DND-41 (cell line): Measurements from ENCODE around the gene SEPTIN10.
"Not testable (repeated sequence)": the region's sequence is repeated elsewhere in the genome, so short reads cannot be mapped to it uniquely, and the experiment has no call there.

ENCODE experiments used
- ATAC-seq: fragments of 200-7000 bp; cut with Tn5 transposase; 3 replicates; pipeline ENCODE4 v1.9.1; 2021; ENCODE audit warnings: low read depth; ENCODE audit not compliant: insufficient read depth
- DNase-seq: peaks from one replicate; pipeline ENCODE4 v3.0.0-alpha.2; 2020
- H2AFZ ChIP-seq: 2 replicates; pipeline ENCODE4 v1.6.0; 2012; ENCODE audit warnings: low read depth, low read length
- H3K27ac ChIP-seq: 2 replicates; pipeline ENCODE4 v1.5.1; 2012; ENCODE audit warnings: low read length, inconsistent platforms
- H3K27me3 ChIP-seq: fragments of 200-600 bp; sonication (generic); 2 replicates; pipeline ENCODE4 v1.6.0; 2012; ENCODE audit warnings: low read length, mild to moderate bottlenecking, inconsistent platforms; ENCODE audit not compliant: insufficient read depth, poor library complexity
- H3K36me3 ChIP-seq: 2 replicates; pipeline ENCODE4 v1.5.1; 2012; ENCODE audit warnings: low read length, inconsistent platforms; ENCODE audit not compliant: insufficient read depth
- H3K4me1 ChIP-seq: 2 replicates; pipeline ENCODE4 v1.5.1; 2012; ENCODE audit warnings: mild to moderate bottlenecking, low read length; ENCODE audit not compliant: insufficient read depth
- H3K4me2 ChIP-seq: 2 replicates; pipeline ENCODE4 v1.6.0; 2012; ENCODE audit warnings: mild to moderate bottlenecking, moderate library complexity, low read length, inconsistent platforms; ENCODE audit not compliant: insufficient read depth
- H3K4me3 ChIP-seq, 2 experiments: fragments of 200-600 bp in 1 of 2; shearing (Covaris generic) in 1 of 2; 2 replicates each; pipeline ENCODE4 v1.5.1; 2012 to 2016; ENCODE audit warnings: inconsistent platforms in 2 of 2, low read length in 2 of 2, mild to moderate bottlenecking in 2 of 2, low read depth in 1 of 2, moderate library complexity in 1 of 2
- H3K79me2 ChIP-seq: 2 replicates; pipeline ENCODE4 v1.6.0; 2012; ENCODE audit warnings: low read length, inconsistent platforms; ENCODE audit not compliant: insufficient read depth
- H3K9ac ChIP-seq: 2 replicates; pipeline ENCODE4 v1.6.0; 2012; ENCODE audit warnings: low read depth, mild to moderate bottlenecking, inconsistent platforms, low read length, moderate library complexity
- H3K9me3 ChIP-seq: 2 replicates; pipeline ENCODE4 v1.5.1; 2012; ENCODE audit warnings: low read length, moderate library complexity, mild to moderate bottlenecking, inconsistent platforms; ENCODE audit not compliant: insufficient read depth, severe bottlenecking
- H4K20me1 ChIP-seq: 2 replicates; pipeline ENCODE4 v1.6.0; 2012; ENCODE audit warnings: low read length; ENCODE audit not compliant: insufficient read depth
- CTCF ChIP-seq: IDR thresholded peaks from 2 replicates; pipeline ENCODE4 v1.5.1; 2012; ENCODE audit warnings: borderline replicate concordance, low read length, moderate library complexity, mild to moderate bottlenecking; ENCODE audit not compliant: poor library complexity, severe bottlenecking; ENCODE audit errors: extremely low read depth
- EZH2 ChIP-seq: IDR thresholded peaks from 3 replicates; pipeline ENCODE4 v1.6.1; 2012; ENCODE audit warnings: borderline replicate concordance, low read depth, mild to moderate bottlenecking, moderate library complexity, low read length, inconsistent platforms; ENCODE audit not compliant: severe bottlenecking

SEPTIN10 gene

GRCh38 chr2:109542384-109542783, 71.4 kb downstream of the SEPTIN10 start:
- no peak for ATAC-seq
- H3K27me3 ChIP-seq, result peaks cover 25% of the 10 kb centered on the region
- no peak overlapping the region for H3K27ac ChIP-seq
- H3K4me1 ChIP-seq, result no peaks in the 10 kb centered on the region
- H3K9ac ChIP-seq, result no peak overlapping the region
- no peak overlapping the region for H3K4me2 ChIP-seq
- TF ChIP-seq CTCF (no peak), EZH2 (no peak)
- no peaks in the 10 kb centered on the region for H3K9me3 ChIP-seq
- H2AFZ ChIP-seq, result no peak overlapping the region
- no peaks in the 10 kb centered on the region for H3K79me2 ChIP-seq
- DNase-seq, result no peak
- H3K4me3 ChIP-seq, result no peak overlapping the region
- no peaks in the 10 kb centered on the region for H3K36me3 ChIP-seq
- no peaks in the 10 kb centered on the region for H4K20me1 ChIP-seq

- no peaks in the 10 kb centered on the region for H3K36me3 ChIP-seq
- no peaks in the 10 kb centered on the region for H3K4me1 ChIP-seq
- H3K79me2 ChIP-seq, result no peaks in the 10 kb centered on the region
- H3K9me3 ChIP-seq, result no peaks in the 10 kb centered on the region
- H2AFZ ChIP-seq, result no peak overlapping the region
- H3K27ac ChIP-seq, result no peak overlapping the region
- no peak overlapping the region for H3K4me2 ChIP-seq
- no peak overlapping the region for H3K9ac ChIP-seq
- H3K4me3 ChIP-seq, result no peak overlapping the region
- no peaks in the 10 kb centered on the region for H4K20me1 ChIP-seq
- no peak for ATAC-seq
- TF ChIP-seq CTCF, result no peak
- TF ChIP-seq EZH2, result no peak
- no peak for DNase-seq
- H3K27me3 ChIP-seq, result peaks cover 28% of the 10 kb centered on the region
Measured at GRCh38 chr2:109538546-109538945, 75.2 kb downstream of the SEPTIN10 start.

- Histone ChIP-seq H3K9me3 (no peaks in the 10 kb centered on the region), H3K36me3 (no peaks in the 10 kb centered on the region), H3K4me2 (no peak overlapping the region), H3K4me3 (no peak overlapping the region), H3K27ac (no peak overlapping the region), H3K79me2 (no peaks in the 10 kb centered on the region), H3K9ac (no peak overlapping the region), H3K27me3 (peaks cover 35% of the 10 kb centered on the region), H4K20me1 (no peaks in the 10 kb centered on the region), H3K4me1 (no peaks in the 10 kb centered on the region), H2AFZ (no peak overlapping the region)
- TF ChIP-seq CTCF (no peak), EZH2 (no peak)
- DNase-seq (no peak), ATAC-seq (no peak)
Measured at GRCh38 chr2:109537565-109538222, 76.1 kb downstream of the SEPTIN10 start.

GRCh38 chr2:109536556-109536955, 77.2 kb downstream of the SEPTIN10 start:
- H2AFZ ChIP-seq, H3K9ac ChIP-seq, H3K79me2 ChIP-seq, H4K20me1 ChIP-seq, ATAC-seq, H3K4me1 ChIP-seq, H3K27ac ChIP-seq, DNase-seq, H3K4me3 ChIP-seq, H3K4me2 ChIP-seq, H3K9me3 ChIP-seq, H3K36me3 ChIP-seq: not testable (repeated sequence)
- peaks cover 36% of the 10 kb centered on the region for H3K27me3 ChIP-seq
